Endothelial cell of umbilical vein (primary cell): ENCODE data around the gene NUTF2. TPM values are rescaled to one million over a fixed set of nuclear protein-coding genes. Genes with fewer than 3 reads are reported as not detected.

Experiments
- Bru-seq: library from RNA; stranded (reverse); fragments of 400-500 nt; gene quantifications from one replicate; lab custom pipeline; 2021; lab: Mats Ljungman, UMichigan
- BruChase-seq, 2 experiments: library from RNA; stranded (reverse); fragments of 400-500 nt; gene quantifications; one replicate each; lab custom pipeline; 2021; lab: Mats Ljungman, UMichigan
- BruUV-seq: library from RNA; stranded (reverse); fragments of 400-500 nt; replicated peaks from 2 replicates; lab custom pipeline; 2021; lab: Mats Ljungman, UMichigan
- CTCF ChIA-PET: fragments of 300-600, 350-600 bp; sonication (Branson Sonifier 250); formaldehyde crosslinking; loops from one replicate; lab custom pipeline; 2021; ENCODE audit warnings: antibody characterized with exemption, inconsistent platforms; lab: Charles Lee
- POLR2A ChIA-PET: fragments of 300-600, 350-600 bp; sonication (Branson Sonifier 250); formaldehyde crosslinking; loops from one replicate; lab custom pipeline; 2021; ENCODE audit warnings: antibody characterized with exemption, inconsistent platforms; lab: Charles Lee
- DNase-seq: peaks from one replicate; pipeline ENCODE4 v3.0.0-alpha.2; 2011; ENCODE audit warnings: low read depth, low spot score
- FAIRE-seq: peaks from 2 replicates; lab custom pipeline; 2011; peaks lifted over from hg19 to GRCh38; lab: Jason Lieb, UNC
- H2AFZ ChIP-seq: 2 replicates; pipeline ENCODE4 v1.6.0; 2012; ENCODE audit warnings: low read depth, low read length, control low read depth, inconsistent platforms
- H3K27ac ChIP-seq: 2 replicates; pipeline ENCODE4 v1.5.1; 2011; ENCODE audit warnings: low read depth, mild to moderate bottlenecking, control low read depth, low read length, moderate library complexity; ENCODE audit not compliant: insufficient read depth
- H3K27me3 ChIP-seq, 2 experiments: 2 replicates each; pipeline versions ENCODE4 v1.6.0 to v1.6.1; 2011; ENCODE audit warnings: low read length in 2 of 2, mixed read lengths in 1 of 2; ENCODE audit not compliant: control insufficient read depth in 2 of 2, insufficient read depth in 2 of 2
- H3K36me3 ChIP-seq, 2 experiments: 2 replicates in 1 of 2; 3 replicates in 1 of 2; pipeline ENCODE4 v1.5.1; 2011; ENCODE audit warnings: low read length in 2 of 2, mild to moderate bottlenecking in 1 of 2, moderate library complexity in 1 of 2; ENCODE audit not compliant: control insufficient read depth in 2 of 2, insufficient read depth in 2 of 2; ENCODE audit errors: extremely low read depth in 1 of 2
- H3K4me1 ChIP-seq: 3 replicates; pipeline ENCODE4 v1.5.1; 2011; ENCODE audit warnings: mild to moderate bottlenecking, low read length; ENCODE audit not compliant: control insufficient read depth, insufficient read depth; ENCODE audit errors: extremely low read depth
- H3K4me2 ChIP-seq: 2 replicates; pipeline ENCODE4 v1.6.1; 2011; ENCODE audit warnings: low read length, control low read depth, mixed read lengths; ENCODE audit not compliant: insufficient read depth
- H3K4me3 ChIP-seq, 3 experiments: fragments of 200-600 bp in 1 of 3; sonication (generic), shearing (Covaris generic) in 1 of 3; replicated peaks in 1 of 3; 2 replicates each; pipeline ENCODE4 v1.5.1; 2011 to 2016; ENCODE audit warnings: control low read depth in 3 of 3, low read length in 3 of 3, mild to moderate bottlenecking in 2 of 3, inconsistent platforms in 1 of 3, low read depth in 1 of 3, moderate library complexity in 1 of 3; ENCODE audit not compliant: insufficient read depth in 1 of 3
- H3K79me2 ChIP-seq: 2 replicates; pipeline ENCODE4 v1.6.0; 2012; ENCODE audit warnings: low read length, inconsistent platforms; ENCODE audit not compliant: control insufficient read depth, insufficient read depth
- H3K9ac ChIP-seq: replicated peaks from 2 replicates; pipeline ENCODE3; 2011; ENCODE audit warnings: low read length, control low read depth; ENCODE audit not compliant: insufficient read depth; ENCODE audit errors: extremely low read depth
- H3K9me1 ChIP-seq: replicated peaks from 3 replicates; pipeline ENCODE4 v1.6.0; 2011; ENCODE audit warnings: mild to moderate bottlenecking, low read length; ENCODE audit not compliant: control insufficient read depth, insufficient read depth; ENCODE audit errors: extremely low read depth
- H3K9me3 ChIP-seq: replicated peaks from 2 replicates; pipeline ENCODE4 v1.5.1; 2012; ENCODE audit warnings: low read length, inconsistent platforms; ENCODE audit not compliant: control insufficient read depth, insufficient read depth
- H4K20me1 ChIP-seq: replicated peaks from 2 replicates; pipeline ENCODE3; 2011; ENCODE audit warnings: mild to moderate bottlenecking, low read length; ENCODE audit not compliant: control insufficient read depth, insufficient read depth; ENCODE audit errors: extremely low read depth
- EZH2 ChIP-seq: IDR thresholded peaks from 2 replicates; pipeline ENCODE4 v1.6.1; 2012; ENCODE audit warnings: borderline replicate concordance, low read depth, mild to moderate bottlenecking, moderate library complexity, low read length, inconsistent platforms; ENCODE audit not compliant: severe bottlenecking
- FOS ChIP-seq: IDR thresholded peaks from 2 replicates; pipeline ENCODE4 v1.6.1; 2011; ENCODE audit warnings: mild to moderate bottlenecking, low read length, moderate library complexity, borderline replicate concordance; ENCODE audit not compliant: insufficient read depth
- GATA2 ChIP-seq: IDR thresholded peaks from 2 replicates; pipeline ENCODE4 v1.7.0; 2011; ENCODE audit warnings: low read depth, mild to moderate bottlenecking, moderate library complexity, mixed read lengths, low read length; ENCODE audit not compliant: insufficient read length, insufficient read depth
- JUN ChIP-seq: IDR thresholded peaks from 2 replicates; pipeline ENCODE4 v1.6.1; 2011; ENCODE audit warnings: borderline replicate concordance, low read depth; ENCODE audit not compliant: insufficient read length, insufficient read depth
- MYC ChIP-seq: IDR thresholded peaks from one replicate; pipeline ENCODE4 v1.6.1; 2011; ENCODE audit warnings: mild to moderate bottlenecking, low read depth, low read length
- POLR2A ChIP-seq: IDR thresholded peaks from 2 replicates; pipeline ENCODE4 v1.6.1; 2012; ENCODE audit warnings: low read depth, mild to moderate bottlenecking, control low read depth, low read length
- POLR2AphosphoS5 ChIP-seq: IDR thresholded peaks from 2 replicates; pipeline ENCODE4 v1.6.1; 2012; ENCODE audit warnings: low read depth, mild to moderate bottlenecking, control low read depth, low read length, moderate library complexity; ENCODE audit not compliant: insufficient read depth
- dilution Hi-C: fragments of 300-500 bp; cut with MboI; formaldehyde crosslinking; loops from one replicate; pipeline ENCODE4 v1.15.0; 2019; ENCODE audit warnings: low sequenced_read_pairs; ENCODE audit not compliant: extremely low pct_ligation_motif_present
- intact Hi-C: fragments of 100-400 bp; cut with micrococcal nuclease; formaldehyde crosslinking; loops from one replicate; pipeline ENCODE4 v1.10.0; 2022
- long read RNA-seq: library from polyadenylated mRNA; stranded (forward); transcript quantifications from one replicate; pipeline ENCODE4 v2.0.0, GENCODE V29; 2021
- polyA minus RNA-seq, 3 experiments: library from RNA; depleted of rRNA, polyadenylated mRNA; stranded (reverse); fragments of >200 nt; gene quantifications; 1 replicate in 1 of 3; 2 replicates in 2 of 3; pipeline ENCODE4 v1.2.3, GENCODE V29; 2011
- polyA plus RNA-seq, 4 experiments: library from polyadenylated mRNA; depleted of rRNA in 3 of 4; stranded (reverse) in 3 of 4; unstranded in 1 of 4; fragments of >200 nt; gene quantifications; 2 replicates each; pipeline versions ENCODE4 v1.2.1 to v1.2.3, GENCODE V29; 2011 to 2012; ENCODE audit warnings: missing spikeins in 1 of 4
- total RNA-seq: library from RNA; stranded (reverse); gene quantifications from 2 replicates; pipeline ENCODE4 v1.2.3, GENCODE V29; 2021
- TF ChIP-seq, protein P1 (sequence below): IDR thresholded peaks from 2 replicates; pipeline ENCODE4 v1.6.1; 2011; ENCODE audit not compliant: insufficient read depth, insufficient read length
- TF ChIP-seq, protein P2 (sequence below), 2 donors: IDR thresholded peaks; 1 replicate in 1 of 2; 2 replicates in 1 of 2; pipeline ENCODE4 v1.5.1; 2011; ENCODE audit warnings: low read length in 2 of 2, mild to moderate bottlenecking in 2 of 2, moderate library complexity in 2 of 2, control low read depth in 1 of 2, inconsistent platforms in 1 of 2, low read depth in 1 of 2; ENCODE audit not compliant: insufficient read depth in 1 of 2; ENCODE audit errors: extremely low read depth in 1 of 2

NUTF2 gene
- 199 and 208 TPM in 2 replicates for total RNA-seq
- polyA plus RNA-seq = 273 and 425 TPM in 2 replicates
- polyA plus RNA-seq (2011; cell fraction: cytosol; rRNA removed) = 422 and 462 TPM in 2 replicates
- polyA plus RNA-seq (2011; cell fraction: nucleus; rRNA removed) = 203 and 229 TPM in 2 replicates
- polyA plus RNA-seq (2012) = 317 and 338 TPM in 2 replicates
- 350 and 402 TPM in 2 replicates for polyA minus RNA-seq
- 183 TPM for polyA minus RNA-seq (2011; cell fraction: cytosol; rRNA and poly(A)+ RNA removed)
- polyA minus RNA-seq (2011; cell fraction: nucleus; rRNA and poly(A)+ RNA removed) = 67.7 and 85.7 TPM in 2 replicates
- Bru-seq, nascent RNA = percentile 82 among the genes with signal in this experiment
- BruChase-seq, experiment 1, labeled RNA remaining after a 6-hour chase = percentile 90 among the genes with signal in this experiment
- percentile 83 among the genes with signal in this experiment for BruChase-seq, experiment 2, labeled RNA remaining after a 2-hour chase
- long read RNA-seq, transcript NUTF2-206 (5 exons, 1,119 nt) = minor isoform, 20 of 389 reads
- long read RNA-seq, transcript NUTF2-201 (5 exons, 2,321 nt) = major isoform, 339 of 389 reads
- long read RNA-seq, transcript NUTF2-208 (1 exons, 2,608 nt) = minor isoform, 14 of 389 reads
- long read RNA-seq, partial matches to known transcripts = 9 of 389 reads
- long read RNA-seq, other reads (novel, unspliced or antisense) = 6 of 389 reads

DNA sequence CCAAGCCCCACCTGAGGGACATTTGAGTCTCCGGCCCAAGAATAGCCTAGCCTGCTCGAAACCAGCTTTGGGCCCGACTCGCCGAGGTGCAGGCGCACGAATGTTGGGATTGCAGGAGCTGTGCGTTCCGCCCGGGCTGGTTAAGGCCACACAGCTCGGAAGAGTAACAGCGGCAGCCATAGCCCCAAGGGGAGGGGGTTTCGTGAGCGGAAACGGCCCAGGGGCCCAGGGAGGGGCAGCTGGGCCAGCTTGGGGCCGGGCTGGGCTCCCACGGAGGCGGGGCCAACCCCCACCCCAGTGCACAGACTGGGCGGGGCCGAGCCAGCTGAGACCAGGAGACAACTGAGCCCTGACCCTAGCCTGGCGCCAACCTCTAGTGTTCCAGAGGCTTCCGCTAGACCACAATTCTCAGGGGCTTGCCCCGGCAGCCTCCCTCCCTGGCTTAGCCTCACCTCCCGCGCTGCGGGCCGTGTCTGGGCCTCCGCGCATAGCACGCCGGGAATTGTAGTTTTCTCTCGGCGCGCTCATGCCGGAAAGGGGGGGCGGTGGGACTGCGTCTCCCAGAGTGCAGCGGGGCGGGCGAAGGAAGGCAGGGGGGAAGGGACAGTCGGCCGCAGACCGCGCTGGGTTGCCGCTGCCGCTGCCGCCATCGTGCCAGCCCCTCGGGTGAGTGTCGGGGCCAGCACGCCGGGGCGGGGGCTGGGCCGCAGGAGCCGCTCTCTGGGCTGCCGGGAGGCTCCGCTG, at the start of gene NUTF2:
Gene NUTF2 (plus strand): TSS at position 614 of the 744 bp plus-strand sequence. CDS start 18,198 bp downstream, outside the sequence.
- DNase-seq = peak; percentile 93
- peak; percentile 87 for FAIRE-seq
- Histone ChIP-seq H3K4me1 (peaks cover 32% of the 10 kb centered on the region), H3K4me2 (peak within 1 kb of the TSS; percentile 79), H3K9ac (peak within 1 kb of the TSS; percentile 93), H3K27ac (peak within 1 kb of the TSS; percentile 79), H3K36me3 (peaks cover 0 to 3% of the 10 kb centered on the region in 2 experiments), H2AFZ (peak within 1 kb of the TSS; percentile 74), H3K4me3 (peak within 1 kb of the TSS; percentile 71 to 81 (median 74)), H3K9me1 (no peaks in the 10 kb centered on the region), H3K27me3 (no peaks in the 10 kb centered on the region), H3K9me3 (no peaks in the 10 kb centered on the region), H4K20me1 (peaks cover 3% of the 10 kb centered on the region), H3K79me2 (peaks cover 64% of the 10 kb centered on the region)
- intact Hi-C loops (loop anchor here (1.0 to 2.0 kb wide), 5 partner anchors 13 to 174 kb away; partner anchors contain the start of genes EDC4 and PSKH1), dilution Hi-C loops (no loop called here)
- ChIA-PET POLR2A (interaction anchor here (1.1 to 1.6 kb wide), 2 partner anchors 27 to 31 kb away, joined by 3 to 4 read pairs; partner anchors contain the start of gene EDC4), CTCF (interaction anchor here (0.8 to 4.6 kb wide), 8 partner anchors 13 to 178 kb away, joined by 3 to 32 read pairs (median 6); no protein-coding TSS in a partner anchor)
- BruUV-seq = no TSS peak
- TF ChIP-seq FOS (no peak), EZH2 (no peak), JUN (no peak), MYC (peak; percentile 85), GATA2 (no peak), POLR2AphosphoS5 (peak; percentile 88), POLR2A (peak; percentile 76)
- TF ChIP-seq, protein P1, sequence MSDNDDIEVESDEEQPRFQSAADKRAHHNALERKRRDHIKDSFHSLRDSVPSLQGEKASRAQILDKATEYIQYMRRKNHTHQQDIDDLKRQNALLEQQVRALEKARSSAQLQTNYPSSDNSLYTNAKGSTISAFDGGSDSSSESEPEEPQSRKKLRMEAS = peak; percentile 3
- TF ChIP-seq, protein P2, sequence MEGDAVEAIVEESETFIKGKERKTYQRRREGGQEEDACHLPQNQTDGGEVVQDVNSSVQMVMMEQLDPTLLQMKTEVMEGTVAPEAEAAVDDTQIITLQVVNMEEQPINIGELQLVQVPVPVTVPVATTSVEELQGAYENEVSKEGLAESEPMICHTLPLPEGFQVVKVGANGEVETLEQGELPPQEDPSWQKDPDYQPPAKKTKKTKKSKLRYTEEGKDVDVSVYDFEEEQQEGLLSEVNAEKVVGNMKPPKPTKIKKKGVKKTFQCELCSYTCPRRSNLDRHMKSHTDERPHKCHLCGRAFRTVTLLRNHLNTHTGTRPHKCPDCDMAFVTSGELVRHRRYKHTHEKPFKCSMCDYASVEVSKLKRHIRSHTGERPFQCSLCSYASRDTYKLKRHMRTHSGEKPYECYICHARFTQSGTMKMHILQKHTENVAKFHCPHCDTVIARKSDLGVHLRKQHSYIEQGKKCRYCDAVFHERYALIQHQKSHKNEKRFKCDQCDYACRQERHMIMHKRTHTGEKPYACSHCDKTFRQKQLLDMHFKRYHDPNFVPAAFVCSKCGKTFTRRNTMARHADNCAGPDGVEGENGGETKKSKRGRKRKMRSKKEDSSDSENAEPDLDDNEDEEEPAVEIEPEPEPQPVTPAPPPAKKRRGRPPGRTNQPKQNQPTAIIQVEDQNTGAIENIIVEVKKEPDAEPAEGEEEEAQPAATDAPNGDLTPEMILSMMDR (IDR thresholded peaks at IDR 0.05; ENCODE audit: extremely low read depth in 1 of 2, insufficient read depth in 1 of 2, low read depth in 1 of 2, low read length in 2 of 2) = no peak
